NB4 (cell line): ENCODE measurements around the gene CCDC136.

ENCODE experiments used
- MYC ChIP-seq: IDR thresholded peaks from 2 replicates; pipeline ENCODE4 v1.6.1; 2011; ENCODE audit warnings: low read depth, low read length
- POLR2A ChIP-seq: IDR thresholded peaks from 2 replicates; pipeline ENCODE4 v1.6.1; 2011; ENCODE audit warnings: mild to moderate bottlenecking; ENCODE audit not compliant: insufficient read length; ENCODE audit errors: extremely low read depth
- TF ChIP-seq, protein P1 (sequence below): IDR thresholded peaks from one replicate; pipeline ENCODE4 v1.5.1; 2012; ENCODE audit warnings: low read depth, low read length
- TF ChIP-seq, protein P2 (sequence below): IDR thresholded peaks from 2 replicates; pipeline ENCODE4 v1.6.1; 2011; ENCODE audit warnings: low read depth, low read length

GRCh38 chr7:128794436-128794835 is 2.7 kb downstream of the CCDC136 start:
- TF ChIP-seq POLR2A (no peak), MYC (no peak)
- TF ChIP-seq, protein P1, sequence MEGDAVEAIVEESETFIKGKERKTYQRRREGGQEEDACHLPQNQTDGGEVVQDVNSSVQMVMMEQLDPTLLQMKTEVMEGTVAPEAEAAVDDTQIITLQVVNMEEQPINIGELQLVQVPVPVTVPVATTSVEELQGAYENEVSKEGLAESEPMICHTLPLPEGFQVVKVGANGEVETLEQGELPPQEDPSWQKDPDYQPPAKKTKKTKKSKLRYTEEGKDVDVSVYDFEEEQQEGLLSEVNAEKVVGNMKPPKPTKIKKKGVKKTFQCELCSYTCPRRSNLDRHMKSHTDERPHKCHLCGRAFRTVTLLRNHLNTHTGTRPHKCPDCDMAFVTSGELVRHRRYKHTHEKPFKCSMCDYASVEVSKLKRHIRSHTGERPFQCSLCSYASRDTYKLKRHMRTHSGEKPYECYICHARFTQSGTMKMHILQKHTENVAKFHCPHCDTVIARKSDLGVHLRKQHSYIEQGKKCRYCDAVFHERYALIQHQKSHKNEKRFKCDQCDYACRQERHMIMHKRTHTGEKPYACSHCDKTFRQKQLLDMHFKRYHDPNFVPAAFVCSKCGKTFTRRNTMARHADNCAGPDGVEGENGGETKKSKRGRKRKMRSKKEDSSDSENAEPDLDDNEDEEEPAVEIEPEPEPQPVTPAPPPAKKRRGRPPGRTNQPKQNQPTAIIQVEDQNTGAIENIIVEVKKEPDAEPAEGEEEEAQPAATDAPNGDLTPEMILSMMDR, result no peak
- TF ChIP-seq, protein P2, sequence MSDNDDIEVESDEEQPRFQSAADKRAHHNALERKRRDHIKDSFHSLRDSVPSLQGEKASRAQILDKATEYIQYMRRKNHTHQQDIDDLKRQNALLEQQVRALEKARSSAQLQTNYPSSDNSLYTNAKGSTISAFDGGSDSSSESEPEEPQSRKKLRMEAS, result no peak
